ENCODE data around the gene VIL1. TPM values are rescaled to one million over a fixed set of nuclear protein-coding genes. Genes with fewer than 3 reads are reported as not detected.

Gene VIL1
- total RNA-seq, 4 donors from 2014 or later = not detected

GRCh38 chr2:218476676-218477075 is 57.8 kb downstream of the VIL1 start:
- Histone ChIP-seq H3K27ac (peak overlapping the region in 2 of 4 donors; percentile 36 to 65), H3K4me3 (peak overlapping the region in 1 of 4 donors; percentile 23), H3K36me3 (peaks cover 0 to 55% (median 8%) of the 10 kb centered on the region in 3 donors), H3K27me3 (no peaks in the 10 kb centered on the region), H3K9me3 (no peaks in the 10 kb centered on the region), H3K4me1 (peaks cover 0 to 4% (median 0%) of the 10 kb centered on the region in 4 donors)
- peak; percentile 23 to 68 for DNase-seq (ENCODE audit: low spot score in 2 of 2)
- TF ChIP-seq POLR2A (IDR thresholded peaks at IDR 0.05) (no peak), EP300 (IDR thresholded peaks at IDR 0.05) (peak in 1 of 2 donors; percentile 29), CTCF (IDR thresholded peaks at IDR 0.05) (no peak)
- WGBS, 2 donors = 54% methylated on average over 3 of the region's 3 CpGs

- no peak overlapping the region for H3K4me3 ChIP-seq
- TF ChIP-seq CTCF (IDR thresholded peaks at IDR 0.05) = no peak
- no peak for TF ChIP-seq POLR2A (IDR thresholded peaks at IDR 0.05)
- TF ChIP-seq EP300 (IDR thresholded peaks at IDR 0.05) = no peak
- H3K36me3 ChIP-seq = peaks cover 0 to 60% (median 8%) of the 10 kb centered on the region in 3 donors
- H3K9me3 ChIP-seq = no peaks in the 10 kb centered on the region
- peaks cover 0 to 4% (median 0%) of the 10 kb centered on the region in 4 donors for H3K4me1 ChIP-seq
- H3K27me3 ChIP-seq = no peaks in the 10 kb centered on the region
- no peak for DNase-seq (ENCODE audit: low spot score in 2 of 2)
- no peak overlapping the region for H3K27ac ChIP-seq
Measured at GRCh38 chr2:218477247-218477646, 58.3 kb downstream of the VIL1 start.

GRCh38 chr2:218478544-218478943 is 59.6 kb downstream of the VIL1 start:
- no peaks in the 10 kb centered on the region for H3K9me3 ChIP-seq
- TF ChIP-seq CTCF (IDR thresholded peaks at IDR 0.05) (no peak), EP300 (IDR thresholded peaks at IDR 0.05) (no peak), POLR2A (IDR thresholded peaks at IDR 0.05) (no peak)
- peaks cover 0 to 12% (median 0%) of the 10 kb centered on the region in 4 donors for H3K4me1 ChIP-seq
- no peak for DNase-seq (ENCODE audit: low spot score in 2 of 2)
- WGBS, 2 donors = 80 to 84% methylated on average over 2 of the region's 2 CpGs
- peaks cover 0 to 55% (median 8%) of the 10 kb centered on the region in 3 donors for H3K36me3 ChIP-seq
- no peaks in the 10 kb centered on the region for H3K27me3 ChIP-seq
- H3K27ac ChIP-seq = no peak overlapping the region
- no peak overlapping the region for H3K4me3 ChIP-seq

GRCh38 chr2:218479595-218479994 is 60.7 kb downstream of the VIL1 start:
- Histone ChIP-seq H3K27me3 (no peaks in the 10 kb centered on the region), H3K27ac (no peak overlapping the region), H3K36me3 (peaks cover 0 to 52% (median 8%) of the 10 kb centered on the region in 3 donors), H3K9me3 (no peaks in the 10 kb centered on the region), H3K4me1 (peaks cover 0 to 12% (median 0%) of the 10 kb centered on the region in 4 donors), H3K4me3 (no peak overlapping the region)
- 94 to 98% methylated on average over 2 of the region's 2 CpGs for WGBS, 2 donors
- TF ChIP-seq CTCF (IDR thresholded peaks at IDR 0.05) (no peak), EP300 (IDR thresholded peaks at IDR 0.05) (no peak), POLR2A (IDR thresholded peaks at IDR 0.05) (no peak)
- DNase-seq (ENCODE audit: low spot score in 2 of 2) = no peak

- Histone ChIP-seq H3K27me3 (no peaks in the 10 kb centered on the region), H3K9me3 (no peaks in the 10 kb centered on the region), H3K36me3 (peaks cover 6 to 67% (median 8%) of the 10 kb centered on the region in 3 donors), H3K4me3 (no peak overlapping the region), H3K4me1 (peaks cover 0 to 11% (median 0%) of the 10 kb centered on the region in 4 donors), H3K27ac (peak overlapping the region in 1 of 4 donors; percentile 2)
- 24 to 31% methylated on average over 1 of the region's 1 CpG for WGBS, 2 donors
- DNase-seq (ENCODE audit: low spot score in 2 of 2) = no peak
- no peak for TF ChIP-seq EP300 (IDR thresholded peaks at IDR 0.05)
- TF ChIP-seq CTCF (IDR thresholded peaks at IDR 0.05) = no peak
- TF ChIP-seq POLR2A (IDR thresholded peaks at IDR 0.05) = no peak
Measured at GRCh38 chr2:218482651-218483050, 63.7 kb downstream of the VIL1 start.

Measured in tibial nerve (tissue), 4 donors.